ENCODE data around the gene RAB26.
"Not testable (repeated sequence)": the region's sequence is repeated elsewhere in the genome, so short reads cannot be mapped to it uniquely, and the experiment has no call there.

RAB26 gene

DNA sequence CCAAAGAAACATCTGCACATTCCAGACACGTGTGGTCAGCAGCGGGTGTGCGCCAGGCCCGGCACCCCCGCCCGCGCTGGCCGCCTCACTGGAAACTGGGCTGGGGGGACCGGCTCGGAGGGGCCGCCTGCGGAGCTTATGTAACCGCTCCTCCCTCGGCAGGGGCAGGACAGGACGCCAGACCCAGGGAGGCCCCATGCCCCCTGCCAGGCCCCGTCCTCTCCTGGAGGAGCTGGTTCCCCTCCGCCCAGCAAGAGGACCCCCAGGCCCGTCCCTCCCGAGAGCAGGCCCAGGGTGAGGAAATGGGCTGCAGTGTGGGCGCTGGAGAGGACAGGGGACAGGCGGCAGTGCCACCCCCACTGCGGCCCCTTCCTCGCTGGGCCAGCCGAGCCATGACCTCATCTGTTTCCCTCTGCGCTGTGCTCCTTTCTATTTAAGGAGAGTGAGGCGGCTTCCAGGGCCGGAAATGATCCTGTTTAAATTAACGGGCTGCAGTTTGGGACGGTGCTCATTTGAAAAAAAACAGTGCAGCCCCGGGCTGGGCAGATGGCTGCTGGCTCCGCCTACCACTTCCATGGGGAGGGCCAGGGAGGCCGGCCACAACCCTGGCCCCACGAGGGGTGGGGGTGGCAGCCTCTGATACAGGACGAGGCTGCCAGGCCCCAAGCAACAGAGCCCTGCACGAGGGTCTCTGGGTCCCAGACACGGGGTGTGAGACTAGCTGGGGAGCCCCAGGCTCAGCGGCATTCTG, 23.6 kb upstream of the RAB26 start:
- not testable (repeated sequence) for DNase-seq (ENCODE audit: insufficient read length, low spot score); FAIRE-seq

DNA sequence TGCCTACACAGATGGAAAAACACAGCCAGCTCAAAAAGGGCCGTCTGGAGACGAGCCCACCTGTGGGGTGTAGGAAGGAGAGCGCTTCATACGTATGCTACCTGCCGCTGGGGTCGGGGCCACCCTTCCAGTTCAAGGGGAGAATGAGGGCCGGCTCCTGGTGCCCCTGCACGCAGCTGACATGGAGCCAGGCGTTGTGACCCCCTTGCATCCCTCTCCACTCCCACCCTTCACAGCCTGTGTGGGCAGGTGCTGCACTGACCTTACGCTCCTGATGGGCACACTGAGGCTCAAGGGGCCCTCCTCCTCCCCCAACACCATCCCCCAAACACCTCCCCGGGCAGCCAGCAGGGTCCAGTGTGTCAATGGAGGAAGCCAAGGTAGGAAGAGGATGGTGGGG, 22.8 kb upstream of the RAB26 start:
- not testable (repeated sequence) for DNase-seq (ENCODE audit: insufficient read length, low spot score); FAIRE-seq

DNA sequence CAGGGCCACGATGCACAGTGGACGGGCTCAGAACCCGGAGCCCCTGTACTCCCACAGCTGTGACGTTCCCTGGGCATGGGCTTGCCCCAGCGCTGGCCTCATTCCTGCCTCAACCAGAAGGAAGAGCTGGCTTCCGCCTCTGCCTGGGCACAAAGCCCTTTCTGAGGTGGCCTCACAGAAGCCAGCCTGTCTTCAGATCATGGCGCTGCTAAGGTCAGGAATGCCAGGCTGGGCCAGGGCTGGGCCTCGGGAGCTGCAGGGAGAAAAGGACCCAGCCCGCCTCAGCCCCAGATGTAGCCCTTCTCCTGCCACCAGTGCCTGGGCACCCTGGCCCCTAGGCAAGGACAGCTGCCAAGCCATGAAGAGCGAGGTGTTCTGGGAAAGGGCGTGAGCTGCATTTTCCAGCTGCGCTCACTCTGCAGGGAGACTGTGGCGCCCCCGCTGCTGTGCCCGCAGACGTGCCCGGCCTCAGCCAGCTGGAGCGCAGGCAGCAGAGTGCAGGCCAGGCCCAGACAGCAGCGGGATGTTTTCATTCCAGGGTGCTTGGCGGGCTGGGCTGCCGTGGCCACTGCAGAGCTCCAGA, 22.2 kb upstream of the RAB26 start:
- DNase-seq (ENCODE audit: insufficient read length, low spot score); FAIRE-seq: not testable (repeated sequence)

DNA sequence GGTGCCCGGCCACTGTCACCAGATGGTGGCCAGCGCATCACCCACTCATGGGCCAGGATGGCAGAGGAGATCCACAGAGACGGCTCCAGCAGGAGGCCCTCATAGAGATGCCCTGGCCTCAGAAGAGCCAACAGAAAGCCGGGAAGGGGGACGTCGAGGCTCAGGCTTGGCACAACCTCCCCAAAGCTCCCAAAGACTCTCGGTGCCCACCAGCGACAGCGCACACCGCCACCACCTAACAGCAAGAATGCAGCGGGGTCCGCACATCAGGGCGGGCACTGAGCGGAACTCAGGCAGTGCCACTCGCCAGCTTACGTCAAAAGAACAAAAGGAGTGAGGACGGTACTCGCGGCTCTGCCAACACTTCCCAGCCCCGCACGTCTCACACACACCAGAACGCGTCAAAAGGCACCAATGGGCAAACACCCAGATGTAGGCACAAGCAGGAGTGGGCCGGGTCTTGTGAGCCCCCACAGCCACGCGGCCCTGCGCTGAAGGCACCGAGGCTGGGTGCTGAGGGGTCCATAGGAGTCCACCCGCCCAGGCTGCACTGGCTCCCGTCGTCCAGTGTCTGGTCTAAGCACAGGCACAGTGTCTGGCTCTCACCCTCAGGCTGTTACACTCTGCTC, 21.4 kb upstream of the RAB26 start:
- DNase-seq (ENCODE audit: insufficient read length, low spot score); FAIRE-seq: not testable (repeated sequence)

DNA sequence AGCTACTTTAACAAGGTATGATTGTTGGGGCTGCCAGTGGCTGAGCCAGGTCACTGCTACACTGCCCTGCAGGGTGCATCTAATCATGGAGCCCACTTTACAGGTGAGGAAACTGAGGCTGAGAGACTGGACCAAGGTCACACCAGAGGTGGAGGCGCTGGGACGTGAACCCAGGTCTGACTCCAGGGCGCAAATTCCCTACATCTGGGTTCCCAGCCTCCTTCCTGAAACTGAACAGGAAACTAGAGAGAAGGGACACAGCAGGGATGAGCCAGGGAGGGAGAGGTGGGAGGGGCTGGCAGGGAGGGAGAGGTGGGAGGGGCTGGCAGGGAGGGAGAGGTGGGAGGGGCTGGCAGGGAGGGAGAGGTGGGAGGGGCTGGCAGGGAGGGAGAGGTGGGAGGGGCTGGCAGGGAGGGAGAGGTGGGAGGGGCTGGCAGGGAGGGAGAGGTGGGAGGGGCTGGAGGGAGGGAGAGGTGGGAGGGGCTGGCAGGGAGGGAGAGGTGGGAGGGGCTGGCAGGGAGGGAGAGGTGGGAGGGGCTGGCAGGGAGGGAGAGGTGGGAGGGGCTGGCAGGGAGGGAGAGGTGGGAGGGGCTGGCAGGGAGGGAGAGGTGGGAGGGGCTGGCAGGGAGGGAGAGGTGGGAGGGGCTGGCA, 20.7 kb upstream of the RAB26 start:
- DNase-seq (ENCODE audit: insufficient read length, low spot score); FAIRE-seq: not testable (repeated sequence)

DNA sequence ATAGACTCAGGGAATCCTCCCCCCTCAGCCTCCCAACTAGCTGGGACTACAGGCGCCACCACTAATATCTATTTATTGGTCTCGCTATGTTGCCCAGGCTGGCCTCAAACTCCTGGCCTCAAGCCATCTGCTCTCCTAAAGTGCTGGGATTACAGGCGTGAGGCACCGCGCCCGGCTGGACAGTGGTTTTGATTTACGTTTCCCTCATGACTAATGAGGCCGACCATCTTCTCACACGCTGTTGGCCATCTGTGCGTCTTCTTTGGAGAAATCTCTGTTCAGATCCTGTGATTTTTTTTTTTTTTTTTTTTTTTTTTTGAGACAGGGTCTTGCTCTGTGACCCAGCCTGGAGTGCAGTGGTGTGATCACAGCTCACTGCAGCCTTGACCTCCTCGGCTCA, 19.2 kb upstream of the RAB26 start:
- FAIRE-seq; DNase-seq (ENCODE audit: insufficient read length, low spot score): not testable (repeated sequence)

DNA sequence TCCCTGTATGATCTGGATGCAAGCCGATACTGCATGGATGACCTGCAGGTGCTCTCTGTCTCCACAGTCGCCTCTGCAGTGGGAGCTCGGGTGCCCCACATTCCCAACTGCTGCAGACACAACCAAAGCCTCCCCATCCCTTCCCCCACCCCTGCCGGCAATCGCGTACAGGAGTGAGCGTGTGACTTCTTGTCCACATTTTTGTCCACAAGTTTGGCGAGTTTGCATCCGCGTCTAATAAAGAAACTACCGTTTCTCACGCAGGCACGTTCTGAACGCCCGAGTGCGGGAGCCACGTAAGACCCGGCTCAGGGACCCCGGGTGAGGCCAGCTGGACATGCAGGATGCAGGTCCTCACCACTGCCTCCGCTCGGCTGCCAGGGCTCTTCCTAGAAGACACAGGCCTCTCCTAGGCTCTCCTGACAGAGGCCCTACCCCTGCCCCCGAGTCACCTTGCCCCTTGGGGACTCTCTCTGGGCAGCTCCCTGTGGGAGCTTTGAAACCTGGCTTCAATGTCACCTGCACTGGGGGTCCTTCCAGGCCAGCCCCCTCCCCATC, 18.5 kb upstream of the RAB26 start:
- not testable (repeated sequence) for FAIRE-seq; DNase-seq (ENCODE audit: insufficient read length, low spot score)

DNA sequence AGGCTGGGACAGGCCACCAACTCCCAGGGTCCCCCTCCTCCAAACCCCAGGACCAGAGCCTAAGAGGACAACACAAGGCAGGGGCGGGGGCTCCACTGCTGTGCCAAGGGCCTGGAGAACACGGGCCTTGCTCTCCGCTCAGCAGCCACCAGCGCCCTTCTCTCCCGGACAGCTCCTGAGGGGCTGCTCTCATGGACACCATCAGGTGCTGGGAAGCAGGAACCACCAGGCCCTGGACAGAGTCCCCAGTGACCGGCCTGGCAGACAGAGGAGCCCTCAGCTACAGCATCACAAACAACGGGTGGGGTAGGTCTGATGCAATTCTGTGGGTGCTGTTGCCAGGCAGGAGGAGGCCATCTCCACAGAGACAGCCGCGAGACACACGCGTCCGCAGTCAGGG, 14.6 kb upstream of the RAB26 start:
- not testable (repeated sequence) for FAIRE-seq; DNase-seq (ENCODE audit: insufficient read length, low spot score)

DNA sequence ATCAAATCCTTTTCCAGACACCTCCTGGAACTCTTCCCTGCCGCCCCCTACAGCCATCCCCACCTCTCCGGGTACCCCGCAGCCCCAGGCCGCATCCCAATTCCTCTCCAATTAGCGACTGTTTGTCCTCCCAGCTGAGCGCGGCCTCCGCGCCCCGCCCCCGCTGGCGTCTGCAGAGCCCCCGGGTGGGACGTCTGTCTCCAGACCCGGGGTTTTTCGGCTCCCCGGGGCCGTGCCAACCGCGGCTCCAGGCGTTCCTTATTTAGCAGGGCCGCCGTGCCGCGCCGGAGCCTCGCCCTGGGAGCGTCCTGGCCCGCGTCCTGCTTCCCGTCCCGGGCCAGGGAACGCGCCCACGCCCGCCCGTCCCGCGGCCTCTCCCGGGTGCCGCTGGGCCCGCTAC, 13.4 kb upstream of the RAB26 start:
- DNase-seq (ENCODE audit: insufficient read length, low spot score); FAIRE-seq: not testable (repeated sequence)

DNA sequence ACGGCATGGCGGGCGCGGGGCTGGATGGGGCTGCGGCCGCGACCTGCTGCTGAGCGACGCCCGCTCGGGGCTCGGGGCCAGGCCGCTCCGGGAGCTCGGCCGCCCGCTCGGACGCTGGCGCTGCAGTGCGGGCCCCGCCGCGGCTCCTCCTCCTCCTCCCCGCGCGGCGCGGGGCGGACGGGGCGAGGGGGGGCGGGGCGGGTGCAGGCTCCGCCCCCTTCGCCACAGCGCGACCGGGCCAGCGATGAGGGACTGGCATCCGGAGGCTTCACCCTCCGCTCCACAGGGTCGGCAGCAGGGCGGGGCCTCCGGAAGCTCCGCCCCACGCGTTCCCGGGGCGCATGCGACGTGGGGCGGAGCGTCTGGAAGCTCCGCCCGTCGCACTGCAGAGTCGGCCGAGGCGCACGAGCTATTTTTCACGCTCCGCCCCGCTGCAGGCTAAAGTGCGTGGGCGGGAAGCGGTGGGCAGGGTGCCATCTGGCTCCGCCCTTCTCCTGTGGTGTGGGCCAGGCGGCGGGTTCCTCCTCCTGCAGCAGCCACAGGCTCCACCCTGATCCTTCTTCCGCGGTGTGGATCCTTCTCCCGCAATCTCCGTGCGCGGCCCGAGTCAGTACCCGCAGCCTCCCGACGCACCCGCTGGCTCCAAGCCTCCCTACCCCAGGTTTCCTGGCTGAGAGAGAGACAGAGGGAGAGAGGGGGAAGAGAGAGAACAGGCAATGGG, 12.5 kb upstream of the RAB26 start, which contains the start of gene PKD1:
Gene PKD1, minus strand, starts transcription at position 129 of the 721 bp plus-strand sequence. CDS start 209 bp downstream, outside the sequence.
- FAIRE-seq, result not testable (repeated sequence)
- DNase-seq (ENCODE audit: insufficient read length, low spot score), result peak; percentile 38

DNA sequence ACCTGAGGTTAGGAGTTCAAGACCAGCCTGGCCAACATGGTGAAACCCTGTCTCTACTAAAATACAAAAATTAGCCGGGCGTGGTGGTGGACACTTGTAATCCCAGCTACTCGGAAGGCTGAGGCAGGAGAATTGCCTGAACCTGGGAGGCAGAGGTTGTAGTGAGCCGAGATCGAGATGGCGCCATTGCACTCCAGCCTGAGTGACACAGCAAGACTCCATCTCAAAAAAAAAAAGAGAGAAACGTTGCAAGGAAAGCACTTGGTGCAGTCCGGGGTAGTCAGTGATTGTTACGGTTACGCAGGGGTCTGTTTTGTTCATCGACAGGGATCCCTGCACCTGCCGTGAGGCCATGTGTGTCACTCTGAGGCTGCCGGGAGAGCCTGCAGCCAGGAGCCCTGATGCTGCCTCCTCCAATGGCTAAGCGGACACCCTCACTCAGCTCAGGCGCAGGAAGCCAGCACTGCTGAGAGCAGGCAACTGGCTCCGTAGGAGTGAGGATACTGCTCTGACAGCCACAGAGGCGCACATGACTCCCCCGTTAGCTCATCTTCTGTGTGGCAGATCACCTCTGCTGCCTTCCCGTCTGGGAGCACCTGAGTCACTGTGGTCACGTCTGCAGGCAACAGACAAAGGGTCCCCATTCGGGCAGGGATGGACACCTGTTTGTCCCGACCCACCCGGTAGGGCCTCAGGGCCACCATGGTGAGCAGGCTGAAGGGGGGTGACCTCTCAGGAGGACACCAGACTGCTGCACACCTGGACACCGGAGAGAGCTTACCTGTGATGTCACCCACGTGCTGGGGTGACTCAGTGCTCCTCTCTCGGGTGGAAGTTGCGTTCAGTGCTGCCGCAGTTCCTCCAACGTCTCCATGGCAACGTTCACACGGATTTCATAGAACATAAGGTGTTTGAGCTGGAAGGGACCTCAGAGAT, 5.2 kb upstream of the RAB26 start:
- DNase-seq (ENCODE audit: insufficient read length, low spot score), result no peak
- TF ChIP-seq, protein P1, sequence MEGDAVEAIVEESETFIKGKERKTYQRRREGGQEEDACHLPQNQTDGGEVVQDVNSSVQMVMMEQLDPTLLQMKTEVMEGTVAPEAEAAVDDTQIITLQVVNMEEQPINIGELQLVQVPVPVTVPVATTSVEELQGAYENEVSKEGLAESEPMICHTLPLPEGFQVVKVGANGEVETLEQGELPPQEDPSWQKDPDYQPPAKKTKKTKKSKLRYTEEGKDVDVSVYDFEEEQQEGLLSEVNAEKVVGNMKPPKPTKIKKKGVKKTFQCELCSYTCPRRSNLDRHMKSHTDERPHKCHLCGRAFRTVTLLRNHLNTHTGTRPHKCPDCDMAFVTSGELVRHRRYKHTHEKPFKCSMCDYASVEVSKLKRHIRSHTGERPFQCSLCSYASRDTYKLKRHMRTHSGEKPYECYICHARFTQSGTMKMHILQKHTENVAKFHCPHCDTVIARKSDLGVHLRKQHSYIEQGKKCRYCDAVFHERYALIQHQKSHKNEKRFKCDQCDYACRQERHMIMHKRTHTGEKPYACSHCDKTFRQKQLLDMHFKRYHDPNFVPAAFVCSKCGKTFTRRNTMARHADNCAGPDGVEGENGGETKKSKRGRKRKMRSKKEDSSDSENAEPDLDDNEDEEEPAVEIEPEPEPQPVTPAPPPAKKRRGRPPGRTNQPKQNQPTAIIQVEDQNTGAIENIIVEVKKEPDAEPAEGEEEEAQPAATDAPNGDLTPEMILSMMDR (IDR thresholded peaks at IDR 0.05; ENCODE audit: insufficient read depth, missing control alignments), result no peak
- no peak for FAIRE-seq

Measured in D721Med (cell line).